AG10803 (cell line): ENCODE results near the gene C1orf105.
A peak's percentile ranks its signal among the peaks of the same experiment; 100 is the strongest.

Source experiments
- DNase-seq: peaks from one replicate; pipeline ENCODE4 v3.0.0; 2010; ENCODE audit warnings: low read depth
- H3K4me3 ChIP-seq: 2 replicates; pipeline ENCODE4 v1.5.1; 2011; ENCODE audit warnings: mild to moderate bottlenecking, low read length, control low read depth
- CTCF ChIP-seq: conservative IDR thresholded peaks from 2 replicates; pipeline ENCODE4 v1.5.1; 2011; ENCODE audit warnings: mild to moderate bottlenecking, low read length, control low read depth, inconsistent platforms

The C1orf105 gene

GRCh38 chr1:172380441-172381244 is 39.8 kb upstream of the C1orf105 start:
- no peak for DNase-seq

DNA sequence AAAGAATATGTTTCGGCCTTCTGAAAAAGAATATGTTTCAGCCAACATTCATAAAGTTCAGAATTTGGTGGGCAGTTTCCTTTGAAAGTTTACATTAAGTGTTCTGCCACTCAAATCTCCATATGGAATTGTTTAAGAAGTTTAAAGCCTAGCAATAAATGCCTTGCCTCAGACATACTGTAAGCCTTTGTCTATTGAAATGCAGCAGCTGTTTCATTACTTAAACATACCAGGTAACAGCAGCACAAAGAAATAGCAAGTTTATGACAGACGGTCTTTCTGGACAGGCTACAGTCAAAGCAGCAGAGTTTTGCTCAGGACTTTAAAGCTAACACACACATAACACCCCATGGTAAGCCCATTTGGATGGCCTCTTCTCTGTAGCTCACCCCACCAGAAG is 38.5 kb upstream of the C1orf105 start:
- DNase-seq = no peak
- no peak overlapping the region for H3K4me3 ChIP-seq
- TF ChIP-seq CTCF = no peak

More at GRCh38 chr1:172380441-172381244, 39.8 kb upstream of the C1orf105 start:
- no peak for TF ChIP-seq CTCF
- no peak overlapping the region for H3K4me3 ChIP-seq

- no peak for DNase-seq
- no peak for TF ChIP-seq CTCF
- no peak overlapping the region for H3K4me3 ChIP-seq
These were observed 38.1 kb upstream of the C1orf105 start for GRCh38 chr1:172382406-172382805.

- no peak for DNase-seq
- no peak overlapping the region for H3K4me3 ChIP-seq
- no peak for TF ChIP-seq CTCF
These were observed 37.5 kb upstream of the C1orf105 start for GRCh38 chr1:172382990-172383389.

DNA sequence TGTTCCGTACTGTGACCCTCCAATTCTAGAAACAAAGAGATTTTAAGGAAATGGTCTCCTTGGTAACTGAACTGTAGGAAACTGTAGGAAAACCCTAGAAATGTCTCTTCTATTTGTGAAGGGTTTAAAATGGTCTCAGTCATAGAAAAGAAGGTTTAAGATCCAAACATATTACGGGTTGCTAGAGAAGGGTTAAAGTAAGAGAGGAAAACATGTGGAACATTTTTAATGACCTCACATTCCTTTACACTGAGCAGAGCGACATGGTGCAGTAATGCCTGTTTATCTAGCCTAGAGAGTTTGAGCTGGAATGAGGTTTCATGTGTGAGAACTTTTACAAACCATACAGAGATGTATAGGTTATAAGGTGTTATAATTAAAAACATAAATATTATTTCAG is 36.9 kb upstream of the C1orf105 start:
- H3K4me3 ChIP-seq = no peak overlapping the region; the same call in 1 of the 2 replicates
- peak; percentile 73 for DNase-seq
- TF ChIP-seq CTCF = no peak

DNA sequence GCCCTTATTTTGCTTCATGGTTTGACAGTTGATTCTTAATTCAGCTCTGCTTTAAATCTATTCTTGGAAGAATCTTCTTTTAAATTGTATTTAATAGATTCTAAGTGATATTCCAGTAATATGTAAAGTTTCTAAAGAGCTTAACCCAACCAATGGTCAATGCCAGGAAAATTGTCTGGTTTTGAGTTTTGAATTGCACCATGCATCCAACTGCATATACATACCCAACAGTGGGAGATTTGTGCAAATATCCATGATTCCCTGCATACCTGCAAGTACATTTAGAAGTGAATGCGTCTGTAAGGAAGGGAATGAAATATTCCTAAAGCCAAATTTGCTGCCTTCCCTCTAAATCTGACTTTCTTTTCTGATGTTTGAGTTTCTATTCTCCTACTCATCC is 35.8 kb upstream of the C1orf105 start:
- H3K4me3 ChIP-seq = no peak overlapping the region
- TF ChIP-seq CTCF = no peak
- DNase-seq = no peak

GRCh38 chr1:172386046-172386445 is 34.4 kb upstream of the C1orf105 start:
- TF ChIP-seq CTCF = no peak
- no peak for DNase-seq
- no peak overlapping the region for H3K4me3 ChIP-seq
